HL-60 (cell line): ENCODE data around the gene DENND5A.

Experiments
- DNase-seq, 2 experiments: peaks; one replicate each; pipeline ENCODE4 v3.0.0-alpha.2; 2010 to 2020; ENCODE audit warnings: low read depth in 1 of 2, low spot score in 1 of 2
- H3K27ac ChIP-seq: fragments of 250-450 bp; sonication (Bioruptor Pico); replicated peaks from 2 replicates; pipeline ENCODE4 v1.5.1; 2020; ENCODE audit warnings: mild to moderate bottlenecking, moderate library complexity
- H3K27me3 ChIP-seq: fragments of 250-450 bp; sonication (Bioruptor Pico); 2 replicates; pipeline ENCODE4 v1.5.1; 2021; ENCODE audit warnings: mild to moderate bottlenecking, moderate library complexity; ENCODE audit not compliant: insufficient read depth, poor library complexity, severe bottlenecking
- H3K4me3 ChIP-seq: replicated peaks from 2 replicates; pipeline ENCODE4 v1.5.1; 2011; ENCODE audit warnings: mild to moderate bottlenecking, control low read depth, low read length; ENCODE audit not compliant: insufficient read depth
- CTCF ChIP-seq: IDR thresholded peaks from one replicate; pipeline ENCODE4 v1.5.1; 2011; ENCODE audit warnings: low read length, control low read depth, inconsistent platforms; ENCODE audit not compliant: insufficient read depth
- GABPA ChIP-seq: IDR thresholded peaks from 2 replicates; pipeline ENCODE4 v1.6.1; 2012; ENCODE audit warnings: low read depth
- POLR2AphosphoS5 ChIP-seq: IDR thresholded peaks from 2 replicates; pipeline ENCODE4 v1.6.1; 2012; ENCODE audit warnings: low read depth
- REST ChIP-seq: IDR thresholded peaks from 2 replicates; pipeline ENCODE4 v1.6.1; 2012; ENCODE audit warnings: low read depth; ENCODE audit not compliant: insufficient replicate concordance
- SPI1 ChIP-seq: IDR thresholded peaks from 2 replicates; pipeline ENCODE4 v1.6.1; 2012; ENCODE audit warnings: low read depth, mild to moderate bottlenecking, borderline replicate concordance

Gene DENND5A

GRCh38 chr11:9277176-9277575, 12.0 kb upstream of the DENND5A start:
- no peak for DNase-seq
- no peak overlapping the region for H3K4me3 ChIP-seq
- no peak overlapping the region for H3K27ac ChIP-seq
- TF ChIP-seq GABPA = no peak
- no peak for TF ChIP-seq CTCF
- TF ChIP-seq SPI1 = no peak
- TF ChIP-seq POLR2AphosphoS5 = no peak
- no peak for TF ChIP-seq REST
- H3K27me3 ChIP-seq = no peaks in the 10 kb centered on the region

- no peak for DNase-seq
- H3K27ac ChIP-seq = no peak overlapping the region
- TF ChIP-seq CTCF = no peak
- no peak for TF ChIP-seq REST
- TF ChIP-seq GABPA = no peak
- TF ChIP-seq SPI1 = no peak
- TF ChIP-seq POLR2AphosphoS5 = no peak
- H3K27me3 ChIP-seq = no peaks in the 10 kb centered on the region
- H3K4me3 ChIP-seq = no peak overlapping the region
These were observed 11.4 kb upstream of the DENND5A start for GRCh38 chr11:9276571-9276970.

- Histone ChIP-seq H3K27me3 (no peaks in the 10 kb centered on the region), H3K27ac (no peak overlapping the region), H3K4me3 (no peak overlapping the region)
- TF ChIP-seq POLR2AphosphoS5 = no peak
- TF ChIP-seq GABPA = no peak
- no peak for TF ChIP-seq SPI1
- no peak for TF ChIP-seq CTCF
- no peak for TF ChIP-seq REST
- no peak for DNase-seq
These were observed 9.5 kb upstream of the DENND5A start for GRCh38 chr11:9274499-9275258.
